HL-60 (cell line): ENCODE measurements around the gene FOXK2.
A peak's percentile ranks its signal among the peaks of the same experiment; 100 is the strongest.

Source experiments
- DNase-seq, 2 experiments: peaks; one replicate each; pipeline ENCODE4 v3.0.0-alpha.2; 2010 to 2020; ENCODE audit warnings: low read depth in 1 of 2, low spot score in 1 of 2
- H3K27ac ChIP-seq: fragments of 250-450 bp; sonication (Bioruptor Pico); replicated peaks from 2 replicates; pipeline ENCODE4 v1.5.1; 2020; ENCODE audit warnings: mild to moderate bottlenecking, moderate library complexity
- H3K27me3 ChIP-seq: fragments of 250-450 bp; sonication (Bioruptor Pico); 2 replicates; pipeline ENCODE4 v1.5.1; 2021; ENCODE audit warnings: mild to moderate bottlenecking, moderate library complexity; ENCODE audit not compliant: insufficient read depth, poor library complexity, severe bottlenecking
- H3K4me3 ChIP-seq: replicated peaks from 2 replicates; pipeline ENCODE4 v1.5.1; 2011; ENCODE audit warnings: mild to moderate bottlenecking, control low read depth, low read length; ENCODE audit not compliant: insufficient read depth
- CTCF ChIP-seq: IDR thresholded peaks from one replicate; pipeline ENCODE4 v1.5.1; 2011; ENCODE audit warnings: low read length, control low read depth, inconsistent platforms; ENCODE audit not compliant: insufficient read depth
- GABPA ChIP-seq: IDR thresholded peaks from 2 replicates; pipeline ENCODE4 v1.6.1; 2012; ENCODE audit warnings: low read depth
- POLR2AphosphoS5 ChIP-seq: IDR thresholded peaks from 2 replicates; pipeline ENCODE4 v1.6.1; 2012; ENCODE audit warnings: low read depth
- REST ChIP-seq: IDR thresholded peaks from 2 replicates; pipeline ENCODE4 v1.6.1; 2012; ENCODE audit warnings: low read depth; ENCODE audit not compliant: insufficient replicate concordance
- SPI1 ChIP-seq: IDR thresholded peaks from 2 replicates; pipeline ENCODE4 v1.6.1; 2012; ENCODE audit warnings: low read depth, mild to moderate bottlenecking, borderline replicate concordance

FOXK2 gene

GRCh38 chr17:82525712-82526111 lies 6.2 kb downstream of the FOXK2 start:
- H3K27me3 ChIP-seq, result no peaks in the 10 kb centered on the region
- peak overlapping the region; percentile 37; the same call in 1 of the 2 replicates for H3K27ac ChIP-seq
- no peak overlapping the region for H3K4me3 ChIP-seq
- DNase-seq, result no peak
- TF ChIP-seq CTCF (no peak), REST (no peak), SPI1 (no peak), GABPA (no peak), POLR2AphosphoS5 (no peak)

GRCh38 chr17:82527898-82528297 lies 8.4 kb downstream of the FOXK2 start:
- H3K4me3 ChIP-seq, result no peak overlapping the region
- no peak overlapping the region for H3K27ac ChIP-seq
- no peaks in the 10 kb centered on the region for H3K27me3 ChIP-seq
- no peak for TF ChIP-seq GABPA
- no peak for TF ChIP-seq CTCF
- no peak for TF ChIP-seq POLR2AphosphoS5
- no peak for TF ChIP-seq SPI1
- TF ChIP-seq REST, result no peak
- no peak for DNase-seq

GRCh38 chr17:82528484-82529265 lies 9.1 kb downstream of the FOXK2 start:
- DNase-seq, result peak in 1 of 2 experiments; percentile 47
- Histone ChIP-seq H3K27me3 (no peaks in the 10 kb centered on the region), H3K27ac (no peak overlapping the region), H3K4me3 (no peak overlapping the region)
- TF ChIP-seq SPI1 (no peak), CTCF (peak; percentile 3)

GRCh38 chr17:82529914-82530300 lies 10.4 kb downstream of the FOXK2 start:
- H3K27ac ChIP-seq, result no peak overlapping the region
- no peak for DNase-seq

More at GRCh38 chr17:82529914-82530300, 10.4 kb downstream of the FOXK2 start:
- no peak for TF ChIP-seq CTCF
- TF ChIP-seq REST, result no peak
- TF ChIP-seq GABPA, result no peak
- TF ChIP-seq POLR2AphosphoS5, result no peak
- TF ChIP-seq SPI1, result no peak
- Histone ChIP-seq H3K4me3 (no peak overlapping the region), H3K27me3 (no peaks in the 10 kb centered on the region)
